IPS-NIHi7 (cell line): ENCODE results near the gene CNTNAP3B.
"Not testable (repeated sequence)": the region's sequence is repeated elsewhere in the genome, so short reads cannot be mapped to it uniquely, and the experiment has no call there.

Experiments used
- DNase-seq: peaks from one replicate; pipeline ENCODE4 v3.0.0; 2012; ENCODE audit warnings: mixed read lengths; ENCODE audit errors: extremely low spot score

The CNTNAP3B gene

DNA sequence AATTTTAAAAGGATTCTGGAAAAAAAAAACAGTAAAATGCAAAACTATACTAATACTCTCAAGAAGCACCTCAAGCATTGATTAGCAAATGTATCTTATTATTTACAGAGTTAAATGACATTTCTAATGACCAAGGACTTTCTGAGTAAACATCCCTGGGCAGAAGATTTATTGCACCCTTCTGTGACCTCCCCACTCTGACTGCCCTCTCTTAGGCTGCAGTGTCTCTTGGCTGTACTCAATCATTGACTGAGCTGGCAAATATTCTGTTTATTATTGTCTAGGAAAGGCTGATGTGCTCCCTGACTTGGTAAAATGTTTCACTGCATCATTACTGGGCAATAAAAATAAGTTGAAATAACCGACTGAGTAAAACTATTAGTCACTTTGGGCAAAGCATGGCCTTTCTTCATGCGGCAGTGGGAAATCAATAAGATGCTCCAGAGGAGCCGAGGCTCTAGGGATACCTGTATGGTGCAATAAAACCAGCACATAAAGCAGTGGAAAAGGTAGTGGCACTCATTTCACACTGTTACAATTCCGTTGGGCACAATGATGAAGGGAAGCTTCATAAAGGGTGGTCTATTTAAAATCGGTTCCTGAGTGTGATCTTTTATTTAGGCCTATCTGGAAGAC lies 151.1 kb downstream of the CNTNAP3B start:
- DNase-seq = not testable (repeated sequence)

DNA sequence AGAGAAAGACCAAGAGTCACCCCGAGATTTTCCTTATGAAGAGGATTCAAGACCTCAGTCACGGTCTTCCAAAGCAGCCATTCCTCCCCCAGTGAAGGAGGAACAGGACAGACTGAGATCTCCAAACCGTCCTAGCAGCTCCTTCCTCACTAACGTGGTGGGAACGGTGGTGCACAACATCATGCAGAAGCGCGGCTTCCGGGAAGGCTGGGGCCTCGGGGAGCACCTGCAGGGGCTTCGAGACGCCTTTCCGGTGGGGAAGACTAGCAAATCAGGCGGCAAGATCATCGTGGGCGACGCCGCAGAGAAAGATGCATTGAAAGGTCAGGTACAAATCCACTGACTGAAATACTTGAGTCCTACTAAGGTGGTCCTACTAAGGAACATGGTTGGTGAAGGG lies 154.3 kb downstream of the CNTNAP3B start:
- not testable (repeated sequence) for DNase-seq

DNA sequence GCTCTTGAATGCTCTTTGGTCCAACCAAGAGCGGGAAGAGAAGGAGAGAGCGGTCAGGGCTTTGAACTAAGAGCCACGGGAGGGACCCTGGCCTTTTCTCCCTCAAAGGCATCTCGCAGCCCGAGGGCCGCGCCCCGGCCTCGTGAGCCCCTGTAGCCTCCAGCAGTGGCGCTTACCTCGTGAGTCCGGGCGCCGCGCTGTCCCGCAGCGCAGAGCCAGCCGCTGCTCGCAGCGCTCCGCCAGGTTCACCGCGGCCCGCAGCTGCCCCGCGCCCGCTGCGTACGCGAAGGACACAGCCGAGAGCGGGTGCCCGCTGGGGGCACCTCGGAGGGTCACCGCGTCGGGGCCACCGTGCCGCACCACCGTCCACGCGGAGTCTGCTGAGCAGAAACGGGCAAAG lies 176.2 kb downstream of the CNTNAP3B start:
- not testable (repeated sequence) for DNase-seq

DNA sequence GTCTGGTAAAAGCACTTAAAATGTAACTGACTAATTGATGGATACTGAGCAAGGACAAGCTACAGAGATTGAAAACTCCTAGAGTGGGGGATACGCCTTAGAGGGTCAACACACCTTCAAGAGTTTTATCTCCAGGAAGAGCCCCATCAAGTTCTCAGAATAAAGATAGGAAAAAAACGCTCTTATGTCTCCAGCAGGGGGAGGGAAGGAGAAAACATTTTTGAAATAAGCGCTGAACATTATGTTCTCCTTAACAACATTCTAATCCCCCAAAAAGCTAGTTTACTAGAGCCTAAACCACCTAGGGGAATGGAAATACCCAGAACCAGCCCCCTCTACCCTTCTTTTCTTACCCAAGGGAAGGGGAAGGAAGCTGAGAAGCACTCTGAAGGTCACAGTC lies 187.5 kb downstream of the CNTNAP3B start:
- not testable (repeated sequence) for DNase-seq

GRCh38 chr9:41938143-41938542 lies 191.1 kb downstream of the CNTNAP3B start:
- DNase-seq = not testable (repeated sequence)

DNA sequence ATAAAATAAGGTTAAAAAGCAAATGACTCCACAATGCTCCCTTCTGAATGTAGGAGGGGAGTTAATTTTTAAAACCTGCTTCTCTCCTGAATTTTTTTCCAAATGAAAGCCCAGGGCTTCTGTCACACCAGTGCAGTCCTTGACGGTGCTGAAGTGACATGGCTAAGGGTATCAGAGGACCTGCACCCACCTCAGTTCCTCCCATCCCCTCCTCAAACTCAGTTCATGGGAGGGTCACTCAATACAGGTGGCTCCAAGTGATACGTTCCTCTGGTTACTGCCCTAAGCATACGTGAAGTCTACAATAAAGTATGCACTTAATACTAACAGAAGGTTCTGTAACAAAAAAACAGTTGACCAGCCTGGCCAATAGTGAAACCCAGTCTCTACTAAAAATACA lies 193.5 kb downstream of the CNTNAP3B start:
- not testable (repeated sequence) for DNase-seq

DNA sequence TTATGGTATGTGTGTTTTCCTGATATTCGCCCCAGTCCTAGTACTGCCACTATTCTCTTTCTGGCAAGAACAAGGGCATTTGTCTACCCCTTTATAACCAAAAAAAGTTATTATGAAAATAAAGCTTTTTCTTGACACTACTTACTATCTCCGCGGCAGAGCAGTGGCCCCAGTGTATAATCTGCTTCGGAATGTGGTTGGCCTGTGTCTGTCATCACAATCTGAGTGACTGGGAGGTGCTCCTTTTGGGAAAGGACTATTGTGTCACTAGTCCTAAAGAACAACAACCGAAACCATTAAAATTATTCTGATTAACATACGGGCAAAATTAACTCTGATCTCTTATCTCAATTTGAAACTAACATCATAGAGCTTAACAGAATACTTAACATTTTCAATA lies 200.1 kb downstream of the CNTNAP3B start:
- DNase-seq = not testable (repeated sequence)

DNA sequence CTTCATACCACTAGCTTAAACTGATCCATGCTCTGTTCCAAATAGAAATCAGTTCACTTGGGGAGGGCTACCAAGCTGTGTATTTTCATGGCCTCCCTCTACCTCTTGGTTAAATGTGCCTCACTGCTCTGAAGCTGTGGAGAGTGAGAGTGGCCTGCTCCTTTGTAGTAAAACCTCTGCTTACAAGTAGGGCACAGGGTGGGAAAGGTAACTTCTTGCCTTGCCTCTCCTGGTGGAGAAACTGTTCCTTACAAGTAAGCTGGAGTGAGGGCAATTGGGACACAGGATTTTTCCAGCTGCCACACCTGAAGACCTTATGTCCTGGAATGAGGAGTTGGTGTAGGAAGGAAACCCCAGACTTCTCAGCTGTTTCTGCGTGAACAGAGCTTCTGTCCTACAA lies 211.9 kb downstream of the CNTNAP3B start:
- DNase-seq = not testable (repeated sequence)

DNA sequence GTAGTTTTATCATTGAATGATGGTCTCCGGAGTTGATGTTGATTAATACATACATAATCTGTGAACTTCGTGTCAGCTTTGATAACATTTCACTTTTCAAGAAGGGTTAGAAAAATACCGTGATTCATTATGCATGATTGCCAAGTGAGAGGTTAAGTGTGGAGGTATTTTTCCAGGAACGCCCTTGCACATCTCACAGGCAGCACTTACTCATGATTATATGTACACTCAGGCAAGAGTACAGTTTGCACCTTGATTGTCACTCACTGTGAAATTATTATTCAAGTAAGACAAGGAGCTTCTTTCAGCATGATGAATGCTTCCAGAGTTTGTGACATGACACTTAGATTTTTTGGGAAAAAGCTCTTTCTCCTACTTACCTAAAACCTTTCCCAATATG lies 223.7 kb downstream of the CNTNAP3B start:
- not testable (repeated sequence) for DNase-seq

DNA sequence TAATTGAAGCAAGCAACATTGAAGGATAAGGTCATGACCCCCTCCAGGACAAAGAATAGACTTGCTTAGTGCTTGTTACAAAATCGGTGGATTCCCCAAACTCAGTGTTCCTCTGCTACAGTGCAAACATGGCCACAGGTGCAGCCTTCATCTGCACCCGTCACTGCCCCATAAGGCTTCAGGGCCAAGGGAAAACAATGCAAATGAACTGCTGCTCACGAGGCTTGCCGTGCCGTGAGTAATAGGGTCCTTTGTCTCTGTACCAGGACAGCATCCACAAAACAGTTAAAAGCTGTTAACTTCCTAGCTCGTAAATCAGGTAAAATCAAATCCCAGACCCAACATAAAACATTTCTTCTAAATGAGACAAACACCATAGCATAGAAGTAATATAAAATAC lies 226.5 kb downstream of the CNTNAP3B start:
- not testable (repeated sequence) for DNase-seq

DNA sequence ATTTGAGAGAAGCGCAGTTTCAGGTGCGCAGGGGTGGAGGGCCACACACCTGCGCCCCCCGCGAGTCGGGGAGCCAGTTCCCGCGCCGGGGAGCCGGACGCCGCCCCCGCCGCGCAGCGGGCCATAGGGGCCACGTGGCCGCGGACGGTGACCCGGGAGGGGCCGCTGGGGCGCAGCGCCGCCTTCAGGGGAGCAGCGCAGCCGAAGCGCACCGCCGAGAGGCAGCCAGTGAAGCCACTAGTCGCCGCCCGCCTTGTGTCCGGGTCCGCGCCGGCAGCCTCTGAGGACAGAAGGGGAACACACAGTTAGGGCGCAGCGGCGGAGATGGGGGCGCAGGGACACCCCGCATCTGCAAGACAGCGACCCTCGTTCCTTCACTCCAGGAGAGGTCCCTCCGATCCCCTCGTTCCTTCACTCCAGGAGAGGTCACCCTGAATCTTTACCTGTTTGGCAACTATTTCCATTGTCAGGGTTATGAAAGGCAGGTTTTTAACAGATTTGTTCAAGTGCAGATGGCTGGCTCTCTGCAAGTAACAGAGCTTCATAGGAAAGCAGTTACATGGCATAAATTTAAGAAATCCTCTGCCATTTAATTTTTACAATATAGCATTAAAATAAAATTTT lies 230.4 kb downstream of the CNTNAP3B start:
- DNase-seq = not testable (repeated sequence)

DNA sequence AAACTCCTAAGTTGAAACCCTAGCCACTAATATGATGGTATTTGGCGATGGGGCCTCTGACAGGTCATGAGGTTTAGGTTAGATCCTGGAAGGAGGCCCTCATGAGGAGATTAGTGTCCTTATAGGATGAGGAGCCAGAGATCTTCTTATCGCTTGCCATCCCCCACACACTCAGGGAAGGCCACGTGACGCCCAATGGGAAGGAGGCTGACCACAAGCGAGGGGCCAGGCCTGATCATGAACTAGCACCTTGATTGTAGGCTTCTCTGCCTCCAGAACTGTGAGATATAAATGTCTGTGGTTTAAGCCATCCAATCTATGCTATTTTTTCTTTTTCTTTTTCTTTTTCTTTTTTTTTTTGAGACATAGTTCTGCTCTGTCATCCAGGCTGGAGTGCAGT lies 254.7 kb downstream of the CNTNAP3B start:
- not testable (repeated sequence) for DNase-seq

GRCh38 chr9:41855422-41855821 lies 273.8 kb downstream of the CNTNAP3B start:
- DNase-seq = not testable (repeated sequence)

DNA sequence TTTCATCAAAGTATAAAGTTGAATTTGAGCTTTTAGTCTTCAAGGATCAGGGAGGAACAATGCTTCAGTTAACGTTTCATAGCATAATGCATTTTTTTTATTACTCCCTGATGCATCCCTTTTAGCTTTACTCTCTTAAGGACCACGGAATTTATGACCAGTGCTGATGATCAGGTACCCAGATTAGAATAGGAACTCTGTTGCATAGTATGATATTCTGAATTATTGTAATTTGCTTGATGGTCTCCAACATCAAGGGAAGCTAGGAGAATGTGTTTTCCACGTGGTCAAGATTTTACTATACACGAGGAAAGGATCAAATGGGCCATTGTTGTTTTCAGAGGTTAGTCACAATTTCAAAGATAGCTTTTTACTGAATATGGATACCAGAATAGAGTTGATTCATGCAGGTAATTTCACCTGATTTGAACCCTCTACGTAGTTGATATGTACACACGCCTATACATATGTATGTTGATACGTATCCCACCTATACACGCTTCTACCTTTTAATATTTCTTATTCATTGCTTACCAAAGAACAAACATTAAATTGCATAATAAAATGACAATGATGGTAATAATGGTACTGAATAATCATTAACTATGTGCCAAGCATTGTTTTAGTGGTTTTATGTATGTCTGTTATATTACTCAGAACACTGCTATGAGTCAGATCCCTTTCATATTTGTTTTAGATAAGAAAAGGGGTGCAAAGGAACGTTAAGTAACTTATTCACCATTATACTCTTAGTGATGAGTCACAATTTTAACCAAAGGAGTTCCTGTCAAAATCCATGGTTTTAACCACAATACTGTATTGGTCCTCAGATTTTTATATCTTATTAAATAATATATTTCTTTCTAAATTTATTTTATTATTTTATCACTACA lies 277.1 kb downstream of the CNTNAP3B start:
- DNase-seq = not testable (repeated sequence)

DNA sequence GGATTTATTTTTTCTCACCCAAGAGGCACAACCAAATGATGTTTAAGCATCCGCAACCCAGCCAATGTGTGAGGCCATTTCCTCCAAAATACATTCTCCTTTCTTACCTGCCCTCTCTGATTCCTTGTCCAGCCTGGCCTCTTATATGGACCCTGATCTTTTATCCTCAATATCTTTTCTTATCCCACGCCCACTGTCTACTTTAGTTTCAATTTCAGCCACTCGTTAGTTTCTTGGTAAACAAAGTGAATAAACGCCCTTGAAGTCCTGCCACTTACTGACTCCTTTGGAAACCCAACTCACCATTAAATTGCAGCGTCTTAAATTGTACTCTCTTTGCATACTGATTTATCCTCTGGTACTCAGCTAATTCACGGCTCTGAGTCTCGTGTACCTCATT lies 281.4 kb downstream of the CNTNAP3B start:
- not testable (repeated sequence) for DNase-seq
